ENCODE results near the gene BMAL1. TPM values are rescaled to one million over a fixed set of nuclear protein-coding genes. Genes with fewer than 3 reads are reported as not detected.
A peak's percentile ranks its signal among the peaks of the same experiment; 100 is the strongest.

BMAL1 gene
- total and polyA plus RNA-seq, 5 donors from 2014 or later: 16.3 to 104 (median 19.7) TPM

- ATAC-seq (ENCODE audit: low read depth in 2 of 2) (no peak), DNase-seq (no peak)
- Histone ChIP-seq H3K27ac (ENCODE audit: insufficient read depth, low read length, poor library complexity, severe bottlenecking) (no peak overlapping the region), H3K4me3 (ENCODE audit: low read depth, low read length) (no peak overlapping the region), H3K9me3 (ENCODE audit: control insufficient read depth in 2 of 2, low read length in 2 of 2) (no peaks in the 10 kb centered on the region), H3K4me1 (ENCODE audit: control insufficient read depth, insufficient read depth, low read length, poor library complexity, severe bottlenecking) (no peaks in the 10 kb centered on the region), H3K27me3 (ENCODE audit: control insufficient read depth, insufficient read depth, low read length) (no peaks in the 10 kb centered on the region), H3K36me3 (ENCODE audit: control insufficient read depth, insufficient read depth, low read length) (peaks cover 98% of the 10 kb centered on the region)
- Mint-ChIP-seq H3K27ac (no peak overlapping the region), H3K9me3 (no peaks in the 10 kb centered on the region), H3K27me3 (no peaks in the 10 kb centered on the region), H3K4me3 (no peak overlapping the region), H3K36me3 (peaks cover 46% of the 10 kb centered on the region), H3K4me1 (peaks cover 0 to 2% (median 0%) of the 10 kb centered on the region in 4 donors)
These were observed 85.1 kb downstream of the BMAL1 start for GRCh38 chr11:13362596-13363109.

DNA sequence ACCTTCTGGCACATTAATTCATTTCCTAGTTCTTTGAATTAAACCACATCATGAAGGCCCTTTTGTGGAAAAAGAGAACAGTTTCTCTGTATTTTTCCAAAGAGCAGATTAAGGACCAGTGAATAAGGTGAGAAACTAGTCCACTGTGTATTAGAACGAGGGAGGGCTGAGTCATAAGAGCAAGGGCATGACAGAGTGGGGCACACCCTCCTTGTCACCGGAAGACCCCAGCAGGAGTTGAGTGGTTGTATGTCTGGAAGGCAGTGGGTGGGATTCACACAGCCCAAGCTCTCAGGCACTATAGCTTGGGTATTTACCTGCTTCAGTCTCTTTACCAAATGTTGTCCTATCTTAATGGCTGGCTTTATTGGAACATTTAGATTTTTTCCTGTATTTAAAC is 86.8 kb downstream of the BMAL1 start:
- Mint-ChIP-seq H3K27ac (no peak overlapping the region), H3K4me1 (peaks cover 0 to 2% (median 0%) of the 10 kb centered on the region in 4 donors), H3K36me3 (peaks cover 38% of the 10 kb centered on the region), H3K27me3 (no peaks in the 10 kb centered on the region), H3K9me3 (no peaks in the 10 kb centered on the region), H3K4me3 (no peak overlapping the region)
- DNase-seq (no peak), ATAC-seq (ENCODE audit: low read depth in 2 of 2) (no peak)
- Histone ChIP-seq H3K36me3 (ENCODE audit: control insufficient read depth, insufficient read depth, low read length) (peaks cover 98% of the 10 kb centered on the region), H3K4me1 (ENCODE audit: control insufficient read depth, insufficient read depth, low read length, poor library complexity, severe bottlenecking) (no peaks in the 10 kb centered on the region), H3K27ac (ENCODE audit: insufficient read depth, low read length, poor library complexity, severe bottlenecking) (no peak overlapping the region), H3K4me3 (ENCODE audit: low read depth, low read length) (no peak overlapping the region), H3K27me3 (ENCODE audit: control insufficient read depth, insufficient read depth, low read length) (no peaks in the 10 kb centered on the region), H3K9me3 (ENCODE audit: control insufficient read depth in 2 of 2, low read length in 2 of 2) (no peaks in the 10 kb centered on the region)

DNA sequence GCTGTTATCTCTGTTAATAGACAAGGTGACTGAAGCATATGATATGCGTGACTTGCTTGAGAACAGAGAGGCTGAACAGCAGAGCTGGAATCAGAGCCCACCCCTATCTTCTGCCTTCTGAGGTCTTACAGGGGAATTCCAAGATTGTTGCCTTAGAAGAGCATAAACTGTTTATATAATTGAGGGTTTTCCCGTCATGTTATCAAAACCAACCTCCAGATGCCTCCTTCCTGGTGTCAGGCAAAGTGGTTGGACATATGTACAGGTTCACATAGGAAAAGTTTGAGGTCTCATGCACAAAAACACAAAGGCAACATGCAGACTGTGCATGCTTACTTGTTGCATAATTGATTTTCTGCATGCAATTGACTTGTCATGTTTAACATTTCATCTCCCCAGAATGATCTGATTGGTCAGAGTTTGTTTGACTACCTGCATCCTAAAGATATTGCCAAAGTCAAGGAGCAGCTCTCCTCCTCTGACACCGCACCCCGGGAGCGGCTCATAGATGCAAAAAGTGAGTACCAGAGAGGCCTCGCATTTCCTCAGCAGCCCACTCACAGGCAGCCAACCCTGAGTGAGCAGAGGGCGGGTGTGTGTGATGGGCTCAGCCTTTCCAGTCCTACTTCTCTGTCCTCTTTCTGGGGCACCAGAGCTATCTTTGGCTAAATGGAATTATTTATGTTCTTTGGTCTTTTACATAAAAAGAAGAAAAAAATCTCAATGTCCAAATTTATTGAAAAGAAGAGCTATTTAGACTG is 88.9 kb downstream of the BMAL1 start:
- Histone ChIP-seq H3K4me1 (ENCODE audit: control insufficient read depth, insufficient read depth, low read length, poor library complexity, severe bottlenecking) (no peaks in the 10 kb centered on the region), H3K27me3 (ENCODE audit: control insufficient read depth, insufficient read depth, low read length) (no peaks in the 10 kb centered on the region), H3K9me3 (ENCODE audit: control insufficient read depth in 2 of 2, low read length in 2 of 2) (no peaks in the 10 kb centered on the region), H3K27ac (ENCODE audit: insufficient read depth, low read length, poor library complexity, severe bottlenecking) (no peak overlapping the region), H3K4me3 (ENCODE audit: low read depth, low read length) (no peak overlapping the region), H3K36me3 (ENCODE audit: control insufficient read depth, insufficient read depth, low read length) (peaks cover 97% of the 10 kb centered on the region)
- peaks cover 19% of the 10 kb centered on the region for H3K36me3 Mint-ChIP-seq
- H3K4me3 Mint-ChIP-seq: no peak overlapping the region
- DNase-seq (no peak), ATAC-seq (ENCODE audit: low read depth in 2 of 2) (no peak)
- no peaks in the 10 kb centered on the region for H3K9me3 Mint-ChIP-seq
- H3K27me3 Mint-ChIP-seq: no peaks in the 10 kb centered on the region
- peak overlapping the region in 1 of 3 donors; percentile 26 for H3K27ac Mint-ChIP-seq
- no peaks in the 10 kb centered on the region for H3K4me1 Mint-ChIP-seq

- no peaks in the 10 kb centered on the region for H3K27me3 Mint-ChIP-seq
- Histone ChIP-seq H3K36me3 (ENCODE audit: control insufficient read depth, insufficient read depth, low read length) (peaks cover 97% of the 10 kb centered on the region), H3K4me1 (ENCODE audit: control insufficient read depth, insufficient read depth, low read length, poor library complexity, severe bottlenecking) (no peaks in the 10 kb centered on the region), H3K27ac (ENCODE audit: insufficient read depth, low read length, poor library complexity, severe bottlenecking) (no peak overlapping the region), H3K9me3 (ENCODE audit: control insufficient read depth in 2 of 2, low read length in 2 of 2) (no peaks in the 10 kb centered on the region), H3K27me3 (ENCODE audit: control insufficient read depth, insufficient read depth, low read length) (no peaks in the 10 kb centered on the region), H3K4me3 (ENCODE audit: low read depth, low read length) (no peak overlapping the region)
- H3K27ac Mint-ChIP-seq: no peak overlapping the region
- ATAC-seq (ENCODE audit: low read depth in 2 of 2) (no peak), DNase-seq (no peak)
- no peaks in the 10 kb centered on the region for H3K4me1 Mint-ChIP-seq
- no peak overlapping the region for H3K4me3 Mint-ChIP-seq
- H3K9me3 Mint-ChIP-seq: no peaks in the 10 kb centered on the region
- peaks cover 17% of the 10 kb centered on the region for H3K36me3 Mint-ChIP-seq
These were observed 89.5 kb downstream of the BMAL1 start for GRCh38 chr11:13367115-13367514.

GRCh38 chr11:13368041-13368446 is 90.5 kb downstream of the BMAL1 start:
- H3K4me1 ChIP-seq (ENCODE audit: control insufficient read depth, insufficient read depth, low read length, poor library complexity, severe bottlenecking): no peaks in the 10 kb centered on the region
- H3K4me3 Mint-ChIP-seq: peak overlapping the region in 1 of 4 donors; percentile 68
- H3K27ac Mint-ChIP-seq: peak overlapping the region in 1 of 3 donors; percentile 21
- H3K9me3 ChIP-seq (ENCODE audit: control insufficient read depth in 2 of 2, low read length in 2 of 2): no peaks in the 10 kb centered on the region
- H3K27me3 ChIP-seq (ENCODE audit: control insufficient read depth, insufficient read depth, low read length): no peaks in the 10 kb centered on the region
- no peak for ATAC-seq (ENCODE audit: low read depth in 2 of 2)
- H3K36me3 Mint-ChIP-seq: peaks cover 15% of the 10 kb centered on the region
- H3K36me3 ChIP-seq (ENCODE audit: control insufficient read depth, insufficient read depth, low read length): peaks cover 99% of the 10 kb centered on the region
- H3K4me3 ChIP-seq (ENCODE audit: low read depth, low read length): no peak overlapping the region
- H3K27me3 Mint-ChIP-seq: no peaks in the 10 kb centered on the region
- no peak for DNase-seq
- H3K4me1 Mint-ChIP-seq: no peaks in the 10 kb centered on the region
- no peaks in the 10 kb centered on the region for H3K9me3 Mint-ChIP-seq
- H3K27ac ChIP-seq (ENCODE audit: insufficient read depth, low read length, poor library complexity, severe bottlenecking): no peak overlapping the region

DNA sequence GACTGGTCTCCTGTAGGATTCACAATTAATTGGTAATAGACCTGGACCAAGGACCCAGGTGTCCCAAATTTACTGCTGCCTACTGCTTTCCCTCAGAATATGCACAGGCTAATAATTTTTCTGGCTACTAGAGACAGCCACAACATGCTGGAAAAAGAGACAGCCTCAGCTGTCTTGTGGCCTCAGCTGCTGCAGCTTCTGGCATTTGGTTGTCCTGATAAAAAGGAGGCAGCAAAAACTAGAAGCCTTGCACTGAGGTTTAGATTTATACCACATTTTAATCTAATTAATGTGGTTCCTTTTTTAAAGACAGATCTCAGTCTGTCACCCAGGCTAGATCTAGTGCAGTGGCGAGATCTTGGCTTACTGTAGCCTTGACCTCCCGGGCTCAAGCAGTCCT is 95.6 kb downstream of the BMAL1 start:
- Histone ChIP-seq H3K4me1 (ENCODE audit: control insufficient read depth, insufficient read depth, low read length, poor library complexity, severe bottlenecking) (no peaks in the 10 kb centered on the region), H3K4me3 (ENCODE audit: low read depth, low read length) (no peak overlapping the region), H3K9me3 (ENCODE audit: control insufficient read depth in 2 of 2, low read length in 2 of 2) (no peaks in the 10 kb centered on the region), H3K27me3 (ENCODE audit: control insufficient read depth, insufficient read depth, low read length) (no peaks in the 10 kb centered on the region), H3K27ac (ENCODE audit: insufficient read depth, low read length, poor library complexity, severe bottlenecking) (no peak overlapping the region), H3K36me3 (ENCODE audit: control insufficient read depth, insufficient read depth, low read length) (peaks cover 99% of the 10 kb centered on the region)
- Mint-ChIP-seq H3K4me3 (peak overlapping the region in 1 of 4 donors; percentile 13), H3K27ac (peak overlapping the region in 1 of 3 donors; percentile 22), H3K36me3 (peaks cover 27% of the 10 kb centered on the region), H3K27me3 (no peaks in the 10 kb centered on the region), H3K9me3 (no peaks in the 10 kb centered on the region), H3K4me1 (peaks cover 0 to 4% (median 2%) of the 10 kb centered on the region in 4 donors)
- ATAC-seq (ENCODE audit: low read depth in 2 of 2): no peak
- DNase-seq: no peak

- Histone ChIP-seq H3K9me3 (ENCODE audit: control insufficient read depth in 2 of 2, low read length in 2 of 2) (no peaks in the 10 kb centered on the region), H3K36me3 (ENCODE audit: control insufficient read depth, insufficient read depth, low read length) (peaks cover 98% of the 10 kb centered on the region), H3K4me1 (ENCODE audit: control insufficient read depth, insufficient read depth, low read length, poor library complexity, severe bottlenecking) (no peaks in the 10 kb centered on the region), H3K27ac (ENCODE audit: insufficient read depth, low read length, poor library complexity, severe bottlenecking) (no peak overlapping the region), H3K27me3 (ENCODE audit: control insufficient read depth, insufficient read depth, low read length) (no peaks in the 10 kb centered on the region), H3K4me3 (ENCODE audit: low read depth, low read length) (no peak overlapping the region)
- Mint-ChIP-seq H3K4me3 (no peak overlapping the region), H3K4me1 (peaks cover 0 to 4% (median 4%) of the 10 kb centered on the region in 4 donors), H3K9me3 (no peaks in the 10 kb centered on the region), H3K27ac (no peak overlapping the region), H3K27me3 (no peaks in the 10 kb centered on the region), H3K36me3 (peaks cover 29% of the 10 kb centered on the region)
- DNase-seq (no peak), ATAC-seq (ENCODE audit: low read depth in 2 of 2) (no peak)
These were observed 98.2 kb downstream of the BMAL1 start for GRCh38 chr11:13375798-13376197.

DNA sequence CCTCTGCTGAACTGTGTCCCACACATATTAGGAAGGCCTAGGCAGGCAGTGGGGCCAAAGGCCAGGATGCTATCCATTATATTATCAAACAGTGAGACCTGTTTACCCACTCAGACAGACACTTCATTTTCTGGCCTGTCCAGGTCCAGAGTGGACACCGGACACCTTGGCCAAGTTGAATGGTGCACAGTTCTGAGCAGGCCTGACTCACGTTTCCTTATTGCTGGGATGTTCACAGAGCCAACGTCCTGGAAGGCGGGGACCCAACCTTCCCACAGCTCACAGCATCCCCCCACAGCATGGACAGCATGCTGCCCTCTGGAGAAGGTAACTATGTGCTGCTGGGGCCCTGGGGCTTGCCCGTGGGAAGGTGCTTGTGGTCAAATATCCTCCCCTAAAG is 98.8 kb downstream of the BMAL1 start:
- no peak overlapping the region for H3K27ac Mint-ChIP-seq
- DNase-seq: no peak
- Histone ChIP-seq H3K9me3 (ENCODE audit: control insufficient read depth in 2 of 2, low read length in 2 of 2) (no peaks in the 10 kb centered on the region), H3K36me3 (ENCODE audit: control insufficient read depth, insufficient read depth, low read length) (peaks cover 99% of the 10 kb centered on the region), H3K27me3 (ENCODE audit: control insufficient read depth, insufficient read depth, low read length) (no peaks in the 10 kb centered on the region), H3K4me1 (ENCODE audit: control insufficient read depth, insufficient read depth, low read length, poor library complexity, severe bottlenecking) (no peaks in the 10 kb centered on the region), H3K4me3 (ENCODE audit: low read depth, low read length) (no peak overlapping the region), H3K27ac (ENCODE audit: insufficient read depth, low read length, poor library complexity, severe bottlenecking) (no peak overlapping the region)
- peaks cover 0 to 7% (median 4%) of the 10 kb centered on the region in 4 donors for H3K4me1 Mint-ChIP-seq
- H3K36me3 Mint-ChIP-seq: peaks cover 35% of the 10 kb centered on the region
- no peak for ATAC-seq (ENCODE audit: low read depth in 2 of 2)
- H3K27me3 Mint-ChIP-seq: no peaks in the 10 kb centered on the region
- H3K9me3 Mint-ChIP-seq: no peaks in the 10 kb centered on the region
- no peak overlapping the region for H3K4me3 Mint-ChIP-seq
